HG02970 (cell line): ENCODE results near the gene PTBP3.

Experiments used
- ATAC-seq: cut with Tn5 transposase; IDR thresholded peaks from one replicate; pipeline ENCODE4 v1.9.1; 2021; ENCODE audit warnings: mild to moderate bottlenecking, moderate library complexity, moderate number of reproducible peaks; ENCODE audit not compliant: unreplicated experiment, low FRiP score

The PTBP3 gene

GRCh38 chr9:112361601-112362000 lies 28.2 kb upstream of the PTBP3 start:
- no peak for ATAC-seq

GRCh38 chr9:112360047-112360804 lies 26.8 kb upstream of the PTBP3 start:
- no peak for ATAC-seq

GRCh38 chr9:112355427-112355897 lies 22.0 kb upstream of the PTBP3 start:
- no peak for ATAC-seq

DNA sequence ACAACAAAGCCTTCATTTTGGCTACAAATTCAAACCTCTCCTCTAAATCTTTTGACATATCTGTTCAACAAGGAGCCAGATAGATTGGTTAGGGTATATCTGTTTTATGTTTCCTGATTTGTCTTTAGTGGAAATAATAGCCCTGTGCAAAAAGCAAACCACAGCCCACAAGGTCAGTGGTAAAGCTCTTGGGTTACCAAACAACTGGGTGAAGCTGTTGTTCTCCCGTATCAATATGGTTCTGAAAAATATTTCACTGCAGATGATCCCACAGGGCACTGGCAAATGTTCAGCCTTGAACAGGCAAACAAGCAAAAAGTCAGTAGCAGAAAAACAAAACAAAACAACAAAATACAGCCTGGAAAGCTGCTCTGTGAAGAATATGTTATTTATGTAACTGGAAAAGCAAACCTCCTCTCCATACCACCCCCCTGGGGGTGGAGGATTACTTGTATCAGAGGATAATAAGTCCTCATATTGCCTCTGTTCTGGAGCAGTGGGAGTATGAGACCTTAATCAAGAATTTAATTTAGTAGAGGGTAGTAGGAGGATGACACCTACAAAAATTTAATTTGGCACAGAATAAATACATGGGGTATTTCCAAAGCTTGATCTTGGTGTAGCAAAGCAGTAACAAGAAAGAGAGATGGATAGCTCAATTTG lies 20.8 kb upstream of the PTBP3 start:
- ATAC-seq: no peak

DNA sequence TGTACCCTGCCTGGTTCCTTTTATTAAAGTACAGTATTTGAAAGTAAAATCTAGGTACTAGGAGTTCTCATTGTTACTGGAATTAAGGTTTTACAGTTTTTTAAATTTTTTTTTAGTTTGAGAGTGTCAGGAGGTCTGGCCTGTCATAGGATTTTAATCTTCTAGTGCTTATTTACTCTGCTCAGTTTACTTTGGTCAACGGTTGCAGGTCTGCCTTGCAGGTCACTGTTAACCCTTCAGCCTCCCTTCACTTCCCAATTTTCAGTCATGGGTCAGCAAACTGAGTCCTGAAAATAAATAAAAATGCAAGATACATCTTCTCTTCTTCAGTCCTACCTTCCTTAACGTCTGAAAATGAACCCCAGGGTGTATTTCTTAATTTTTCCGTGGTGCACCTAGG lies 18.8 kb upstream of the PTBP3 start:
- ATAC-seq: no peak

DNA sequence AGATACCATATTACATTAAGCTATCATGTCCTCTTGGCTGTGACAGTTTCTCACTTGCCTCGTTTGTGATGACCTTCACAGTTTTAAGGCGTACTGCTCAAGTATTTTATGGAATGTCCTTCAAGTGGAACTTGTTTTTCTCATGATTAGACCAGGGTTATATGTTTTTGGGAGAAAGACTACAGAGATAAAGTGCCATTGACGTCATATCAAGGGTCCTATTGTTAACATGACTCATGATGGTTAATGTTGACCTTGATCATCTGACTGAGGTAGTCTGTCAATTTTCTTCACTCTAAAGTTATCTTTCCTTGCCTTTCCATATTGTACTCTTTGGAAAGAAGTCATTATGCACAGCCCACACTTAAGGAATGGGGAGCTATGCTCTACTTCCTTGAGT lies 17.8 kb upstream of the PTBP3 start:
- no peak for ATAC-seq

DNA sequence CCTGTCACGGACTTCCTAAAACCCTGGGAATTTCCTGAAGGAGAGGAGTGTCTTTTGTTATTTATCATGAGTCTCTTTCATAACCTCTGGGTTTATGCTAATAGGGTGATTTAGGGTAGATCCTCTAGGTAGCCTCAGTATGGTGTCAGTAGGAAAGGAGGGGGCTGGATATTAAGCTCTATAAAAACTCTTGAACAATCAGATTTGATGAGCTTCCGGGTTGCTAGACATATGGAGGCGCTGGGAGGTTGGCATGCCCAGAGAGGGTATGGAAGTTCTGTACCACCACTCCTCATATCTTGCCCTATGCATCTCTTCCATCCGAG lies 15.6 kb upstream of the PTBP3 start:
- no peak for ATAC-seq

GRCh38 chr9:112348257-112349007 lies 15.0 kb upstream of the PTBP3 start:
- no peak for ATAC-seq

- no peak for ATAC-seq
Measured at GRCh38 chr9:112341730-112342129, 8.3 kb upstream of the PTBP3 start.

GRCh38 chr9:112339886-112340285 lies 6.5 kb upstream of the PTBP3 start:
- no peak for ATAC-seq

GRCh38 chr9:112338561-112338960 lies 5.1 kb upstream of the PTBP3 start:
- ATAC-seq: no peak

DNA sequence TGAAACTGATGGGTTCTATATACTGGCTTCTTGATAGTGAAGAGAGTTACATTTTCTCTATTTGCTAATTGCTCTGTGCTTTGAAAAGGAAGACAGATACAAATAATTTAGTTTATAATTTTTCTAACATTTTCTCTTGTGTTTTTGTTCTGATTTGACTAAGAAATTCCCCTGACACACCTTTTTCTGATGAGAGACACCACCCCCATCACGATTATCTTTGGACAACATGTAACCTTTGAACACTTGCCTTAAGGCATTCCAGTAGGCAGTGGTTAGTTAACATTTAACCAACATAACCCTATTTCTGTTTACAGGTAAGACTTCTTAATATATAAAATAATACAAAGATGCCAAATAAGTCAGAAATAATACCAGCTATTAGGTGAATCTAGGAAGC lies 4.1 kb upstream of the PTBP3 start:
- no peak for ATAC-seq

DNA sequence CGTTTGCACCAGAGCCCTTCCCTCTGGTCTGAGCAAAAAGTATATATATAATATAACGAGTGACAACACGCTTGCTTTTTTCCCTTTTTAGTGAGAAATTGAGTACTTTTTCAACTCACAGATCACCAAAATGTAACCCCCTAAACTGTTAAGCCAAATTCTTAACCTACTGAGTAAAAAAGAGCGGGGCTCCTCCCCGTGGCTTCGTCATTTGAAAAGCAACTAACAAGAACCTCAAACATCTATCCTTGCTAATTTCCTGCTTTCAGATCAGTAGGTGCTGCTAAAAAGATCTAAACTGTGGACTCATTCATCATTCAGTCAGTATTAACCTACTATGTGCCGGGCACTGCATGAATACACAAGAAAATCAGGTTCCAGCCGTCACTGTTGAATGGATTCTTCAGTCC lies 1.0 kb upstream of the PTBP3 start:
- no peak for ATAC-seq

DNA sequence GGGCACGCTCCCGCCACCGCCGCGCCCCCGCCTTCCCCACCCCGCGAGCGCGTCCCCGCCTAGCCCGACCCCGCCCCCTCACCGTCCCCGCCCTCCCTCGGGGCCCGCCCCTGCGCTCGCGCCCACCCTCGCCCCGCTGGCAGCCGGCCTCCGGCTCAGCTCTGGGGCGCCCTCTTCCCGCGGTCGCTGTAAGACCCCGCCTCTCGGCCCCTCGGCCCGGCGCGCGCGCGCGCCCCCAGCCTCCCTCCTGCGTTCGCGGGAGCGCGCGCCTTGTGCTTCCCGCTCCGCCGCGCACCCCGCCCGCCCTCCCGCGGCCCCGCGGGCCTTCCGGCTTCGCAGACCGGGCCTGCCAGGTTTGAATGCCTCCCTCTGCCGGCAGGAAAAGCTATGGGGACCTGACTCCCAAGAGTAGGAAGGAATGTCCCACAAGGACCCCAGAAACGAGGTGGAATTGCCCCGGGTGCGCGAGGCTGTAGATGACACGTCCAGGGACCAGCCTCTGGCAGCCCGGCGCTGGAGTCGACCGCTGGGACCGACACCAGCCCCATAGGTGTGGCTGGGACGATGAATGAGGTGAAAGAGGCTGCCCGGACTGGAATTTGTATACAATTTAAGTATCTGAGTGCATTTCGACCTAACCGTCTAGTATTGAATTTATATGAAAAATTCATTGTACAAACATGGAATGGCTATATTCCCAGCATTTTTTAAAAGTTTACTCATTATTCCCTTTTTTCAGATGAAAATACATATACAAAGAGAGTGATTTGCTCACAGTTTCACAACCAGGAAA lies 416 bp upstream of the PTBP3 start:
- peak; percentile 71 for ATAC-seq

GRCh38 chr9:112332674-112332976 lies 794 bp downstream of the PTBP3 start:
- ATAC-seq: no peak

DNA sequence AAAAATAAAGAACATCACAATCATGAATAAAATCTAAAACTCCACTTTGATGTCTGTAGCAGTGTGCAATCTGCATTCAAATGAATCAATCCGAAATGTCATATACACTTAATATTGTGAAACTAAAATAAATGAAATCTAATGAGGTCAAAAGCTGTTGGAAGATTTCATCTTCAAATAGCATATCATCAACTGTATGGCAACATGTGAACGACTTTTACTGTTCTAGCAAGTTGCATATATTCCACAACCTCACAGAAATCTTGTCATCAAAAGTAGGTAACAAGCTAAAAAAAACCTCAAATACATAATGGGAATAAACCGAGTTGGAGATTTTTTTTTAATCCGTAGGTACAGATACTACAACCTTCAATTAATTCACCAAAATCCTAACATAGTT lies 1.2 kb downstream of the PTBP3 start:
- ATAC-seq: no peak

- ATAC-seq: no peak
Measured at GRCh38 chr9:112331674-112331952, 1.8 kb downstream of the PTBP3 start.

DNA sequence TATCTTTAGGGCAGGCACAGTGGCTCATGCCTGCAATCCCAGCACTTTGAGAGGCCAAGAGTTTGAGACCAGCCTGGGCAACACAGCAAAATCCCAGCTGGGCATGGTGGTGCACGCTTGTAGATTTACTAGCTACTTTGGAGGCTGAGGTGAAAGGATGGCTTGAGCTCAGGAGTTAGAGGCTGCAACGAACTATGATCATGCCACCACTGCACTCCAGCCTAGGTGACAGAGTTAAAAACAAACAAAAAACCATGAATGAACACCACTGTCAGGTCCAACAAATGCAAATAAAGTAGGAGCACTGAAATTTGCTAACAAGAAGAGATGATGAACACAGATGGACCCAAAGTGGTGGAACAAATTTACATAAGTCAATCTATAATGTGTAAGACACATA lies 4.9 kb downstream of the PTBP3 start:
- ATAC-seq: no peak

GRCh38 chr9:112327718-112328450 lies 5.5 kb downstream of the PTBP3 start:
- ATAC-seq: no peak

- ATAC-seq: no peak
Measured at GRCh38 chr9:112326194-112326593, 7.2 kb downstream of the PTBP3 start.

- ATAC-seq: no peak
Measured at GRCh38 chr9:112325600-112325999, 7.8 kb downstream of the PTBP3 start.
